Fibroblast of mammary gland (primary cell): ENCODE measurements around the gene ZBTB25.
A peak's percentile ranks its signal among the peaks of the same experiment; 100 is the strongest.

ENCODE experiments used
- DNase-seq: peaks from one replicate; pipeline ENCODE4 v3.0.0-alpha.2; 2010; ENCODE audit warnings: low read depth
- H3K4me3 ChIP-seq: 2 replicates; pipeline ENCODE4 v1.5.1; 2011; ENCODE audit warnings: low read depth, mild to moderate bottlenecking, low read length, moderate library complexity; ENCODE audit not compliant: control insufficient read depth
- CTCF ChIP-seq: conservative IDR thresholded peaks from 2 replicates; pipeline ENCODE4 v1.5.1; 2011; ENCODE audit warnings: low read depth, low read length, inconsistent platforms; ENCODE audit not compliant: control insufficient read depth, insufficient read depth

ZBTB25 gene

GRCh38 chr14:64442300-64442988, 61.2 kb downstream of the ZBTB25 start:
- no peak for TF ChIP-seq CTCF
- DNase-seq = no peak
- H3K4me3 ChIP-seq = no peak overlapping the region

GRCh38 chr14:64440494-64440893, 63.1 kb downstream of the ZBTB25 start:
- DNase-seq = peak; percentile 74
- H3K4me3 ChIP-seq = no peak overlapping the region
- TF ChIP-seq CTCF = no peak

GRCh38 chr14:64439141-64439540, 64.5 kb downstream of the ZBTB25 start:
- no peak for TF ChIP-seq CTCF
- no peak overlapping the region for H3K4me3 ChIP-seq
- no peak for DNase-seq

- H3K4me3 ChIP-seq = no peak overlapping the region
- no peak for TF ChIP-seq CTCF
- peak; percentile 84 for DNase-seq
These were observed 65.3 kb downstream of the ZBTB25 start for GRCh38 chr14:64438181-64438841.

- DNase-seq = no peak
- TF ChIP-seq CTCF = no peak
These were observed 69.1 kb downstream of the ZBTB25 start for GRCh38 chr14:64434528-64434927.

GRCh38 chr14:64423987-64424386, 79.7 kb downstream of the ZBTB25 start:
- H3K4me3 ChIP-seq = no peak overlapping the region
- TF ChIP-seq CTCF = no peak
- DNase-seq = peak; percentile 85

More at GRCh38 chr14:64434528-64434927, 69.1 kb downstream of the ZBTB25 start:
- H3K4me3 ChIP-seq = no peak overlapping the region
